AG08396 (cell line): ENCODE measurements around the gene MAP6D1.

Experiments used
- DNase-seq: peaks from one replicate; pipeline ENCODE4 v3.0.0; 2012; ENCODE audit warnings: low spot score, mixed read lengths

MAP6D1 gene

DNA sequence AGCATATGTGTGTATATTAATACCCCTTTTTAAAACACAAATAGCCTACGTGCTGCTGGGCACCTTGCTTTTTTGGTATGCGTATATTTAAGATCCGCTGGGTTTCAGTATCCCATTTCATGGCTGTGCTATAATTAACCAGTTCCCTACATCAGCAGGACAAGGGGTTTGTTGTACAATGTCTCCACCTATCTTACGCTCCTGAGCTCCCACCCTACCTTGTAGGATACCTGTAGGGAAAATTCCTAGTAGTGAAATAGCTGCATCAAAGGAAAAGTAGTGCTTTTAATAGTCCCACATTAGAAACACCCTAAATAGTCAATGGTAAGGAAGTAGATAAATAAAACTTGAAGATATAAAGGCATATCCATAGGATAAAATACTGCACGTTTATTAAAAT, 1.4 kb downstream of the MAP6D1 start:
- DNase-seq = no peak

DNA sequence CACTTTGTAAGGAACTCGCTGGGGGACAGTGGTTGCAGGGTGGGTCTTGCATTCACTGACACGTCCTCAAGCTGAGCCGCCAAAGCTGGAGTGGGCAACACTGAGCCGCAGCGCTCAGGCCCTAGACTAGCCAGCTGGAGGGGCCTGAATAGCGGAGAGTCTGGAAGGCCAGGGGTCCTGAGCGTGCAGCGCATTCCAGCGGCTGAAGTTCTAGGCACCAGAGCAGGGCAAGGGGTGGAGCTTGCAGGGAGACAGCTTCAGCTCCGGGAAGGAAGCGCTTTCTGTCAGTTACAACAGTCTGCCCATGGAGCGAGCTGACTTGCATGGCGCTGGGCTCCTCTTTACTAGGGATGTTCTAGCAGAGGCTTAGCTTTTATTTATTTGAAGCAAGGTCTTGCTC, 2.7 kb downstream of the MAP6D1 start:
- no peak for DNase-seq

DNA sequence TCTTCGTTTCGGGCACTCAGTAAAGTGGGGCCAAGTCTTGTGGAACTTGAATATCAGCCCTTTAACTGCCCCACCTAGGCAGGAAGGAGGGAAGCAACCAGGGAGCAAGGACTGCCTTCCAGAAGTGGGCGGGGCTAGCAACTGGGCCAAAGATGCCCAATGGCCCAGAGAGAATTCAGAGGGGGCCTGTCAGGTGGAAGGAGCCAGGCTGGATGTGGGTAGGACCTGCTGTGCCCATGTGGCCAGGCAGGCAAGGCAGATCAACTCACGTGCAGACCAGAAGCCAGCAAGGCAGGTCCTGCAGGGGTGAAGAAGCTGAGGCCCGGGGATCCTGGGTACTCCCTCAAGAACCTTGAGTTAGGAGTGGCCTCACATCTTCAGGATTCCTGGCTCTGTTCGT, 5.5 kb downstream of the MAP6D1 start:
- no peak for DNase-seq

DNA sequence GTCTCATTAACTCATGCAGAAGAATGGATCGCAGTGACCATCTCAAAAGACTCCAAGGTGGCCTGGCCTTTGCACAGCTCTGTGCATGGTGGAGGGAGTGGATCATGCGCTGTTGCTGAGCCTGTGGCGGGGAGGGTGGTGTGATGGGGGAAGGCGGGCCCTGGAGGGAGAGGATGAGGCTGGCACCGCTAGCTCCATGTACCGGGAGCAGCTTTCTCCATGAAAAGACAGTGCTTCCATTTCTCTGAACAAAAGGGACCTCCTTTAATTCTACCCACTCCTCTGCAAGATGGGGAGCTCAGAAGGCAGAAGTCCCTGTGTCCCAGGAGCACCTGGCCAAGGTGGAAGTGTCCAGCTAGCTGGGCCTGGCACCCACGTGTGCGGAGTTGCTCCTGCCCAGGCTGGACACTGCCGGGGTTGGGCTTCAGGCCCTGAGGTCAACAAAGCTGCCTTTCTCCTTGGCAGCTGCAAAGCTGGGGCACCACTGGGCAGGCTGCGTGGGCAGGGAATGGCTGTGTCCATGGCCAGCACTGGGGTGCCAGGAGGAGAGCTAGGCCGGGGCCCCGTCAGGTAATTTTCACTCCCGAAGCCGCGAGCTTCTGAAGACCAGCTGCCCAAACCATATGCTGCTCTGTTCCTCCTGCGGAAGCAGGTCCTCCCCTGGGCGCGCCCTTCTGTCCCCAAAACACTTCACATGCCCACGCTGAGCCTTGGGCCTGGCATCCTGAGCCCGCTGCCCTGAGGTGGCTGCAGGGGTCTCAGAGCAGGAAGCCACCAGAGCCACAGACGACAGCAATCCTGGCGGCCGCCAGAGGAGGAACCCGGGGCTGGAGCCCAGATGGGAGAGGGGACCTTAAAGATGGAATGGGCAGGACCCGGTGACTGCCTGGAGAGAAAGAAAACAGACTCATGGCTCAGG, 6.4 kb downstream of the MAP6D1 start:
- no peak for DNase-seq

GRCh38 chr3:183818041-183818620, 7.2 kb downstream of the MAP6D1 start:
- DNase-seq = no peak

GRCh38 chr3:183817639-183818038, 7.7 kb downstream of the MAP6D1 start:
- no peak for DNase-seq

DNA sequence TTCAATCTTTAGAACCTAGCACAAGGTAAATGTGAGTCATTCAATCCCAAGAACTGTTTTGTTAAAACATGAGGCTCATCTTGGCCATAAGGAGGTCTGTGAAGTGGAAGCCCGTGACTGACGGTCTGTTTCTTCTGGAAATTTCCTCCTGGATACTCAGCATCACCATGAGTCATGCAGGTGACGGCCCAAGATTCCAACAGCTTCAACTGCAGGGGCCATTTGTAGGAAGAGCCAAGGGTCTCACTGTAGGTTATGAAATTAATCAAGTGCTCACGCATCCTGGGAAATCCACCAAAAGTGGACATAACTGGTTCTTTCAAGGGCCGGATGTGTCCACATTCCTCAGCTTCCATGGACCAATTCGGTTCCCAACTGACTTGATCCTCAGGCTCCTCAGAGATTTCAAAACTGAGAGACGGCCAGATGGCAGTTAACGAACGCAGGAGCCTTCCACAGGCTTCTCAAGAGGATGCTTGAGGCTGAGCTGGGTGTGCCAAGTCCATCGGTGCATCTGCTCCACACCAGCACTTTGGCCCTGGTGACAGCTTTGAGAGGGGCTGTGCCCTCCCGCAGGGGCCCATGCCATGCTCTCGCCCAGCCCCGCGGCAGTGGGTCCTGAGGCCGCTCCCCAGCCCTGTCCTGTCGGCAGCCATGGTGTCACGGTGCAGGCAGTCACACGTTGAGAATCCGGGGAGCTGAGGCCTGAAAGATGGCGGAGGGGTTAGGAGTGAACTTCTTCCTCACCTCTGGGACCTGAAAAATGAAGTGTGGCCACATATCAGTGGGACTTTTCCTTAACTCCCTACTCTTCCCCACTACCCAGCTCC, 8.5 kb downstream of the MAP6D1 start:
- DNase-seq = no peak

GRCh38 chr3:183815951-183816475, 9.4 kb downstream of the MAP6D1 start:
- DNase-seq = no peak

GRCh38 chr3:183815563-183815940, 9.8 kb downstream of the MAP6D1 start:
- DNase-seq = no peak

DNA sequence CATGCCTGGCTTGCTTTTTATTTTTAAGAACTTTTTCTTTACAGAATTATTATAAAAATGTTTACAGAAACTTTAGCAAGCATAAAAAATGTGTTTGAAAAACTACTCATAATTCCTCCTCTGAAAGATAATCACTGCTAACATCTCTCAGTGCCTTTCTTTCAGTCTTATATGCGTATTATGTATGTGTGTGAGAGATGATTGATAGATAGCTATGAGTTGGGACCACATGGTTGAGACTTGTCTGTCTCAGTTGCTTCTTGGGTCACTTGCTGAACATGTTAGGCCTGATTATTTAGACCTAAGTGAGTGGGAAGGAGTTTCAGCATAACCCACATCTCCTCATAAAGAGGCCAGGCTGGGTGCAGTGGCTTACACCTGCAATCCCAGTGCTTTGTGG, 11.1 kb downstream of the MAP6D1 start:
- no peak for DNase-seq

- no peak for DNase-seq
These were observed 12.5 kb downstream of the MAP6D1 start for GRCh38 chr3:183812761-183813445.

- DNase-seq = no peak
These were observed 13.7 kb downstream of the MAP6D1 start for GRCh38 chr3:183811638-183812037.

DNA sequence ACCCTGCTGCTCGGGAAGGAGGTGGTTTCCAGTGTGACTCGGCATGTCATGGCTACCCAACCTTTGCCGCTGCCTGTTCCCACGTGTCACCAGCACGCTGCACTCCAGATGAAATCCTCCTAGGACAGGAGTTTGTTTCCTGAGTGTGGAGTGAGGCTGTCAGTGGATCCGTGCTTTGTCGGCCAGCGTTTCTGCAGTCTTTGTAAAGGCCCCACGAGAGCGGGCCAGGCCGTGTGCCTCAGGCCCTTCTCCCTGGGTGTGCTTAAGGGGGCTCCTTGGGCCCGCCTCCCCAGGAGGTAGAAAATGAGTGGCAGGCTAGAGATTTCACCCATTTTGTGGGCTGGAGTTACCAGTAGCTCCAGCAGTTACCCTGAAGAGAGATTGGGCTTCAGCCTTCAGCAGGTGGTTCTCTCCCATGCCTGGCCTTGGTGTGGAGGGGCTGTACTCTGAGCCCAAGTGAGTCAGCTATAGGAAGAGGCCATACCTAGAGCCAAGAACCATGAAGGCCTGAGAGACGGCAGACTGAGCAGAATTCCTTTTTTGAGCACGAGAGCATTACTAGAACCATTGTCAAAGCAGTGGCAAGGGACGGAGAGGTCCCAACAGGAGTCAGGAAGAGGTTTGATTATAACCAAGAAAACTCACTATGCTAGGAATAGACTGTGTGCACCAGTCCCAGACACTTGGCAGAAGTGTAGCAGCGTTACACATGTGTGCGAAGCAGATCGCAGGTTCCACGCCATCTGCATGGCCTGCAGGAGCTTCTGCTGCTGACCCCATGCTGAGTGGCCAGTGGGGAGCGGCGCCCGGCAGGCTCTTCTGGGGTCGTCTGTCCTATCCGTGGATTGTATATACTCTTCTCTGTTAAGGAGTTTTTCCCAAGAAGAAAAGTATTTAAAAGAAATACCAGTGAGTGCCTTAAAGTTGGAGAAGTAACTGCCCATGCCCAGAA, 14.5 kb downstream of the MAP6D1 start:
- no peak for DNase-seq

- no peak for DNase-seq
These were observed 16.1 kb downstream of the MAP6D1 start for GRCh38 chr3:183809270-183809669.

DNA sequence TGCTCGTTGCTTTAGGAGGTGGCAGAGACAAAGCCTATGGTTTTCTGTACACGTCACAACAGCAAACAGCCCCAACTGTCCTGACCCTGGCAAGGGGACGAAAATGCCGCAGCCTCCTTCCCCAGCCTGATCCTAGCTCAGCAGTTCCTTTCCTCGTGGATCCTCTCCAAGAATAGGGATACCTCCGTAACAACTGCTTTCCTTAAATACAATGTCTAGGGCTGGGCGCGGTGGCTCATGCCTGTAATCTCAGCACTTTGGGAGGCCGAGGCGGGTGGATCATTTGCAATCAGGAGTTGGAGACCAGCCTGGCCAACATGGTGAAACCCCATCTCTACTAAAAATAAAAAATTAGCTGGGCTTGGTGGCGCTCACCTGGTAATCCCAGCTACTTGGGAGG, 17.0 kb downstream of the MAP6D1 start:
- no peak for DNase-seq

GRCh38 chr3:183807881-183808280, 17.5 kb downstream of the MAP6D1 start:
- no peak for DNase-seq

DNA sequence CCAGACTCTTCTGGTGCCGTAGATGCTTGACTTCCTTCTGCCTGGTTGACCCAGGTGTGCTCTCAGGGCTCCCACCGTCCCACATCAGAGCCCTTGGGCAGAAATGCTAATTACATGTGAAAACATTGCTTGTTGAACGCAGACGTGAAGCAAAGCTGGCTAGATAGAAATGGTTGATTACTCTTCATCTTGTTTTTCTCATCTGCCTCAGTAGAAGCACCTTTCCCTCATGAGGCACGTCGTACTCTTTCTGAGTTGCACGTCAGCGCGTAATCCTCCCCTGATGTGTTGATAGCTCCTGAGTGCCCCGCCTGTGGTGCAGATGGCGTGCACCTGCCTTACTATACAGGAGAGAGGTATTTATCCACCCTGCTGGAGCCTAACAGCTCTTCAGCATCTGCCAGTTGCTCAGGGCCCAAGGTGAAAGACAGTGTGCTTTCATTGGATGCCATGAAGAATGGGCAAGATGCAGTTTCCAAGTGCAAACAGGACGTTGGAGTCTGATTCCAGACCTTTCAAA, 18.1 kb downstream of the MAP6D1 start:
- DNase-seq = no peak

- no peak for DNase-seq
These were observed 22.4 kb downstream of the MAP6D1 start for GRCh38 chr3:183802989-183803388.

DNA sequence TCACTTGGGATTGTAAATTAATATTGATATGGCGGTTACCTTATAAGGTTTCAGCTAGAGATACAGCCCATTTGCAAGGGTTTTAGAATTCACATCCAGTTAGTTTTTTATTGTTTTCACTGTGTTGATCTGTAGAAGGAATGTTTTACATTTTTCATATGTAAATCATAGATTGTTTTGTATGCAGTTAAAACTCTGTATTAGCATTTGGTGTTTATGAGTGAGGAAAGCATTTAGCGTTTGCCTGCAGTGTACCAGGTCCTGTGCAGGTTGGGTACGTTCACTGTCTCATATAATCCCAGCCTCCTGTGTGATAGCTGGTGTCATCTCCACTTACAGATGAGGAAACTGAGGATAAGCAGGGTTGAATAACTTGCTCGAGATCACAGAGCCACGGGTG, 23.8 kb downstream of the MAP6D1 start:
- no peak for DNase-seq

GRCh38 chr3:183800243-183800863, 25.0 kb downstream of the MAP6D1 start:
- DNase-seq = no peak
